ENCODE data around the gene ATF7.

- TF ChIP-seq EZH2 (IDR thresholded peaks at IDR 0.05; ENCODE audit: insufficient read depth, poor library complexity, severe bottlenecking) = no peak
- TF ChIP-seq EZH2phosphoT487 (IDR thresholded peaks at IDR 0.05; ENCODE audit: insufficient read depth, low read depth) = no peak
Measured at GRCh38 chr12:53616950-53617349, 9.2 kb downstream of the ATF7 start.

Measured in GM23248 (cell line).